GM18907 (cell line): ENCODE data around the gene TSEN34.

Source experiments
- ATAC-seq: cut with Tn5 transposase; IDR thresholded peaks from one replicate; pipeline ENCODE4 v1.9.1; 2021; ENCODE audit warnings: mild to moderate bottlenecking, moderate library complexity; ENCODE audit not compliant: unreplicated experiment

TSEN34 gene

GRCh38 chr19:54191011-54191810 lies at the start of gene TSEN34:
Gene TSEN34, plus strand, starts transcription at chr19:54191308. Its CDS starts 57 bp downstream, at chr19:54191365.
- ATAC-seq = peak; percentile 33

GRCh38 chr19:54141356-54141755 lies 49.8 kb upstream of the TSEN34 start:
- no peak for ATAC-seq

- ATAC-seq = no peak
Measured at GRCh38 chr19:54142166-54142780, 48.8 kb upstream of the TSEN34 start.

GRCh38 chr19:54145541-54146158 lies 45.5 kb upstream of the TSEN34 start:
- no peak for ATAC-seq

- no peak for ATAC-seq
Measured at GRCh38 chr19:54147676-54148075, 43.4 kb upstream of the TSEN34 start.

GRCh38 chr19:54148158-54148557 lies 43.0 kb upstream of the TSEN34 start:
- ATAC-seq = no peak

- no peak for ATAC-seq
Measured at GRCh38 chr19:54149021-54149812, 41.9 kb upstream of the TSEN34 start.

GRCh38 chr19:54151362-54152035 lies 39.6 kb upstream of the TSEN34 start:
- no peak for ATAC-seq

GRCh38 chr19:54152267-54152666 lies 38.8 kb upstream of the TSEN34 start:
- no peak for ATAC-seq

GRCh38 chr19:54152878-54153524 lies 38.1 kb upstream of the TSEN34 start:
- ATAC-seq = no peak

- no peak for ATAC-seq
Measured at GRCh38 chr19:54153731-54154326, 37.3 kb upstream of the TSEN34 start.

- no peak for ATAC-seq
Measured at GRCh38 chr19:54154603-54155345, 36.3 kb upstream of the TSEN34 start.

- ATAC-seq = no peak
Measured at GRCh38 chr19:54155694-54156093, 35.4 kb upstream of the TSEN34 start.

GRCh38 chr19:54156490-54156889 lies 34.6 kb upstream of the TSEN34 start:
- ATAC-seq = no peak

GRCh38 chr19:54156953-54157352 lies 34.2 kb upstream of the TSEN34 start:
- no peak for ATAC-seq

GRCh38 chr19:54158812-54159351 lies 32.2 kb upstream of the TSEN34 start:
- no peak for ATAC-seq

- peak; percentile 90 for ATAC-seq
Measured at GRCh38 chr19:54159352-54160181, 31.5 kb upstream of the TSEN34 start, which contains the start of gene LENG1. Gene LENG1, minus strand, starts transcription at chr19:54159721. Its CDS starts 26 bp downstream, at chr19:54159695.
